ENCODE data around the gene SLC25A22.

The SLC25A22 gene

GRCh38 chr11:826227-826621 lies 28.1 kb upstream of the SLC25A22 start:
- Histone ChIP-seq H3K4me1 (ENCODE audit: control insufficient read depth, insufficient read depth, low read length) (peaks cover 2% of the 10 kb centered on the region), H3K27me3 (ENCODE audit: control insufficient read depth, insufficient read depth, low read length) (peaks cover 16% of the 10 kb centered on the region), H3K9me3 (ENCODE audit: control insufficient read depth, insufficient read depth, low read length) (no peaks in the 10 kb centered on the region), H3K4me3 (ENCODE audit: low read depth, low read length) (no peak overlapping the region), H3K9ac (ENCODE audit: low read depth, low read length) (no peak overlapping the region), H3K36me3 (ENCODE audit: control insufficient read depth, insufficient read depth, low read length) (peaks cover 16% of the 10 kb centered on the region)

- H3K27me3 ChIP-seq (ENCODE audit: control insufficient read depth, insufficient read depth, low read length): peaks cover 10% of the 10 kb centered on the region
- H3K36me3 ChIP-seq (ENCODE audit: control insufficient read depth, insufficient read depth, low read length): peaks cover 16% of the 10 kb centered on the region
- H3K9ac ChIP-seq (ENCODE audit: low read depth, low read length): no peak overlapping the region
- H3K4me3 ChIP-seq (ENCODE audit: low read depth, low read length): no peak overlapping the region
- no peaks in the 10 kb centered on the region for H3K9me3 ChIP-seq (ENCODE audit: control insufficient read depth, insufficient read depth, low read length)
- no peaks in the 10 kb centered on the region for H3K4me1 ChIP-seq (ENCODE audit: control insufficient read depth, insufficient read depth, low read length)
Observed at GRCh38 chr11:825366-826226, 27.5 kb upstream of the SLC25A22 start.

- Histone ChIP-seq H3K27me3 (ENCODE audit: control insufficient read depth, insufficient read depth, low read length) (peaks cover 8% of the 10 kb centered on the region), H3K4me3 (ENCODE audit: low read depth, low read length) (no peak overlapping the region), H3K36me3 (ENCODE audit: control insufficient read depth, insufficient read depth, low read length) (peaks cover 16% of the 10 kb centered on the region), H3K4me1 (ENCODE audit: control insufficient read depth, insufficient read depth, low read length) (no peaks in the 10 kb centered on the region), H3K9me3 (ENCODE audit: control insufficient read depth, insufficient read depth, low read length) (no peaks in the 10 kb centered on the region), H3K9ac (ENCODE audit: low read depth, low read length) (no peak overlapping the region)
Observed at GRCh38 chr11:824942-825341, 26.9 kb upstream of the SLC25A22 start.

GRCh38 chr11:824292-824880 lies 26.3 kb upstream of the SLC25A22 start:
- Histone ChIP-seq H3K9me3 (ENCODE audit: control insufficient read depth, insufficient read depth, low read length) (no peaks in the 10 kb centered on the region), H3K4me3 (ENCODE audit: low read depth, low read length) (no peak overlapping the region), H3K36me3 (ENCODE audit: control insufficient read depth, insufficient read depth, low read length) (peaks cover 16% of the 10 kb centered on the region), H3K4me1 (ENCODE audit: control insufficient read depth, insufficient read depth, low read length) (no peaks in the 10 kb centered on the region), H3K27me3 (ENCODE audit: control insufficient read depth, insufficient read depth, low read length) (peaks cover 6% of the 10 kb centered on the region), H3K9ac (ENCODE audit: low read depth, low read length) (no peak overlapping the region)

- no peak overlapping the region for H3K9ac ChIP-seq (ENCODE audit: low read depth, low read length)
- peaks cover 16% of the 10 kb centered on the region for H3K36me3 ChIP-seq (ENCODE audit: control insufficient read depth, insufficient read depth, low read length)
- no peaks in the 10 kb centered on the region for H3K9me3 ChIP-seq (ENCODE audit: control insufficient read depth, insufficient read depth, low read length)
- no peak overlapping the region for H3K4me3 ChIP-seq (ENCODE audit: low read depth, low read length)
- H3K4me1 ChIP-seq (ENCODE audit: control insufficient read depth, insufficient read depth, low read length): peaks cover 1% of the 10 kb centered on the region
- H3K27me3 ChIP-seq (ENCODE audit: control insufficient read depth, insufficient read depth, low read length): peaks cover 2% of the 10 kb centered on the region
Observed at GRCh38 chr11:823441-824291, 25.6 kb upstream of the SLC25A22 start.

GRCh38 chr11:821512-822371 lies 23.7 kb upstream of the SLC25A22 start:
- no peak overlapping the region for H3K9ac ChIP-seq (ENCODE audit: low read depth, low read length)
- H3K27me3 ChIP-seq (ENCODE audit: control insufficient read depth, insufficient read depth, low read length): no peaks in the 10 kb centered on the region
- H3K9me3 ChIP-seq (ENCODE audit: control insufficient read depth, insufficient read depth, low read length): no peaks in the 10 kb centered on the region
- H3K4me1 ChIP-seq (ENCODE audit: control insufficient read depth, insufficient read depth, low read length): peaks cover 2% of the 10 kb centered on the region
- peaks cover 16% of the 10 kb centered on the region for H3K36me3 ChIP-seq (ENCODE audit: control insufficient read depth, insufficient read depth, low read length)
- H3K4me3 ChIP-seq (ENCODE audit: low read depth, low read length): no peak overlapping the region

GRCh38 chr11:820655-821511 lies 22.8 kb upstream of the SLC25A22 start:
- Histone ChIP-seq H3K27me3 (ENCODE audit: control insufficient read depth, insufficient read depth, low read length) (no peaks in the 10 kb centered on the region), H3K36me3 (ENCODE audit: control insufficient read depth, insufficient read depth, low read length) (peaks cover 16% of the 10 kb centered on the region), H3K9ac (ENCODE audit: low read depth, low read length) (no peak overlapping the region), H3K4me3 (ENCODE audit: low read depth, low read length) (peak overlapping the region; percentile 69), H3K9me3 (ENCODE audit: control insufficient read depth, insufficient read depth, low read length) (no peaks in the 10 kb centered on the region), H3K4me1 (ENCODE audit: control insufficient read depth, insufficient read depth, low read length) (peaks cover 2% of the 10 kb centered on the region)

- no peaks in the 10 kb centered on the region for H3K9me3 ChIP-seq (ENCODE audit: control insufficient read depth, insufficient read depth, low read length)
- peaks cover 2% of the 10 kb centered on the region for H3K4me1 ChIP-seq (ENCODE audit: control insufficient read depth, insufficient read depth, low read length)
- no peak overlapping the region for H3K9ac ChIP-seq (ENCODE audit: low read depth, low read length)
- H3K4me3 ChIP-seq (ENCODE audit: low read depth, low read length): peak overlapping the region; percentile 69
- no peaks in the 10 kb centered on the region for H3K27me3 ChIP-seq (ENCODE audit: control insufficient read depth, insufficient read depth, low read length)
- peaks cover 16% of the 10 kb centered on the region for H3K36me3 ChIP-seq (ENCODE audit: control insufficient read depth, insufficient read depth, low read length)
Observed at GRCh38 chr11:819943-820649, 22.0 kb upstream of the SLC25A22 start.

- H3K27me3 ChIP-seq (ENCODE audit: control insufficient read depth, insufficient read depth, low read length): no peaks in the 10 kb centered on the region
- H3K36me3 ChIP-seq (ENCODE audit: control insufficient read depth, insufficient read depth, low read length): peaks cover 8% of the 10 kb centered on the region
- peak overlapping the region; percentile 54 for H3K9ac ChIP-seq (ENCODE audit: low read depth, low read length)
- peaks cover 2% of the 10 kb centered on the region for H3K4me1 ChIP-seq (ENCODE audit: control insufficient read depth, insufficient read depth, low read length)
- H3K9me3 ChIP-seq (ENCODE audit: control insufficient read depth, insufficient read depth, low read length): no peaks in the 10 kb centered on the region
- peak overlapping the region; percentile 69 for H3K4me3 ChIP-seq (ENCODE audit: low read depth, low read length)
Observed at GRCh38 chr11:819129-819931, 21.2 kb upstream of the SLC25A22 start.

Data from iPS-15b (cell line).